ENCODE results near the gene PHAX.

DNA sequence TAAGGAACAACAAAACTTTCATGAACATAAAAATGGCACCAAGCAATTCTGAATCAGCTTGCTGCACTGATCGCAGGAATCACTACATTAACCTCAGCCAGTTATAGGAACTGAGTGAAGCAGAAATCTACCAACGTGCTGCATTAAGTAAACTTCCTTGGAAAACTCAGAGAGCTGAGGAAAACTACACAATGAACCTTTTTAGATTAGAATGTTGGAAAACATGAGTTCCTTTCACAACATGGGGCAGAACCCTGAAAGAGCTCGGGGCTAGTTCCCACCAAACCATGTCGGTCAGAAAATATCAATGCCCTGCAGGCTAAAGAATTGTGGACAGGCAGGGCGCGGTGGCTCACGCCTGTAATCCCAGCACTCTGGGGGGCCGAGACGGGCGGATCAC is 25.1 kb upstream of the PHAX start:
- TF ChIP-seq, protein P1, sequence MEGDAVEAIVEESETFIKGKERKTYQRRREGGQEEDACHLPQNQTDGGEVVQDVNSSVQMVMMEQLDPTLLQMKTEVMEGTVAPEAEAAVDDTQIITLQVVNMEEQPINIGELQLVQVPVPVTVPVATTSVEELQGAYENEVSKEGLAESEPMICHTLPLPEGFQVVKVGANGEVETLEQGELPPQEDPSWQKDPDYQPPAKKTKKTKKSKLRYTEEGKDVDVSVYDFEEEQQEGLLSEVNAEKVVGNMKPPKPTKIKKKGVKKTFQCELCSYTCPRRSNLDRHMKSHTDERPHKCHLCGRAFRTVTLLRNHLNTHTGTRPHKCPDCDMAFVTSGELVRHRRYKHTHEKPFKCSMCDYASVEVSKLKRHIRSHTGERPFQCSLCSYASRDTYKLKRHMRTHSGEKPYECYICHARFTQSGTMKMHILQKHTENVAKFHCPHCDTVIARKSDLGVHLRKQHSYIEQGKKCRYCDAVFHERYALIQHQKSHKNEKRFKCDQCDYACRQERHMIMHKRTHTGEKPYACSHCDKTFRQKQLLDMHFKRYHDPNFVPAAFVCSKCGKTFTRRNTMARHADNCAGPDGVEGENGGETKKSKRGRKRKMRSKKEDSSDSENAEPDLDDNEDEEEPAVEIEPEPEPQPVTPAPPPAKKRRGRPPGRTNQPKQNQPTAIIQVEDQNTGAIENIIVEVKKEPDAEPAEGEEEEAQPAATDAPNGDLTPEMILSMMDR (optimal IDR thresholded peaks at IDR 0.05 in 1 of 3, IDR thresholded peaks at IDR 0.05 in 1 of 3, conservative IDR thresholded peaks at IDR 0.05 in 1 of 3; ENCODE audit: extremely low read depth in 1 of 3, insufficient read depth in 2 of 3, low read length in 3 of 3) = no peak
- TF ChIP-seq EZH2 (IDR thresholded peaks at IDR 0.05; ENCODE audit: low read length) = no peak
